Cerebellar nuclear complex (tissue), 1 donor: ENCODE measurements around the gene OR5AU1.
"Not testable (repeated sequence)": the region's sequence is repeated elsewhere in the genome, so short reads cannot be mapped to it uniquely, and the experiment has no call there.

ENCODE experiments used
- DNase-seq, 2 experiments: peaks; one replicate each; lab custom pipeline; 2025; lab: John Stamatoyannopoulos, UW

Gene OR5AU1

DNA sequence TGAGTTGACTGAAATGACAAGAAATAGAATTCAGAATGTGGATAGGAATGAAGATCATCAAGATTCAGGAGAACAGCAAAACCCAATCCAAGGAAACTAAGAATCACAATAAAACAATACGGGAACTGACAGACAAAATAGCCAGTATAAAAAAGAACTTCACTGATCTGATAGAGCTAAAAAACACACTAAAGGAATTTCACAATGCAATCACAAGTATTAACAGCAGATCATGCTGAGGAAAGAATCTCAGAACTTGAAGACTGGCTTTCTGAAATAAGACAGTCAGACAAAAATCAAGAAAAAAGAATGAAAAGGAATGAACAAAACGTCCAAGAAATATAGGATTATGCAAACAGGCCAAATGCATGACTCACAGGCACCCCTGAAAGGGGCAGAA, 15.3 kb upstream of the OR5AU1 start:
- no peak for DNase-seq

DNA sequence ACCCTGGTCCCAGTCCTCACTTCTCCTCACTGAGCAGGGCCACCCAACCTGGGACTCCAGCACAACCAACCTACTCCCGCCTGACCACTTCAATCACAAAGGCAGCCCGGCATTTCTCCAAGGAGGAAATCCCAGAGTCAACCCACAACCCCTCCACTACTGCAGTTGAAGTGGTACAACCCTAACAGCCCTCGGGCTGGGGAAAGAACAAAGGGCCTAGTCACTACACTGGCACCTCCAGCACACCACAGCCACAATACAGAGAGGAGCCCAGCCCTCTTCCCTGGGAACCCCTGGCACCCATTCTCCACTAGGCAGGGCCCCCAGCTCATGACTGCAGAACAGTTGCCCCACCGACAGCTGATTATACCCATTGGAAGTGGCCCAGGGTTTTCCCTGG, 13.7 kb upstream of the OR5AU1 start:
- no peak for DNase-seq

DNA sequence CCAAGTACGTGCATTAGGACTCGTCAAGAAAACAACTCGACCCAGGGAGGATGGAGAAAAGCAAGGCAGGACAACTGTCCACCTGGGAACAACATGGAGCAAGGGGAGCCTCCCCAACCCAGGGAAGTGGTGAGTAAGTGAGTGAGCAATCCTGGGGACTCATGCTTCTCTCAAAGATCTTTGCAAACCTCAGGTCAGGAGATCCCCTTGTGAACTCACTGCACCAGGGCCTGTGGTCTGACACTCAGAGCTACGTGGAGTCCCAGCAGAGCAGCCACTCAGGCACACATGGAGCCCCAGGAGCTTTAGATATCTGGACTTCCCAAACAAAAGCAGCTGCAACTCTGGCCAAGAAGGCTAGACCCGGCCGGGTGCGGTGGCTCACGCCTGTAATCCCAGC, 12.2 kb upstream of the OR5AU1 start:
- no peak for DNase-seq

GRCh38 chr14:21165670-21166069, 9.8 kb upstream of the OR5AU1 start:
- DNase-seq, result not testable (repeated sequence)

GRCh38 chr14:21165002-21165605, 9.2 kb upstream of the OR5AU1 start:
- not testable (repeated sequence) for DNase-seq

DNA sequence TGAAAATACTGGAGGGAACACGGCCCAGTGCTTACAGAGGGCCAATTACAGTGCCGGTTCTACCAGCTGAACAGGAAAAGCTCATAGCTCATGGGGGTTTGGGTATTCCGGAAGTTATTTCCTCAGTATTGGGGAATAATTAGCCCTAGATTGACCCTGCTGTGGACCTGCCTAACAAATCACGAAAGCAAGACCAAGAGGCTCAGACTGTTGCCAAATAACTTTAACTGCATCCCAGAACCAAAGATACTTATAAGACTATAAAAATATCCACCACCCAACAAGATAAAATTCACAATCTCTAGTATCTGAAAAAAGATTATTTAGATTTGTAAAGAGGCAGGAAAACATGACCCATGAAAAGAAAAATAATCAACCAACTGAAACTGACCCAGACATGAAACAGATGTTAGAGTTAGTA, 8.0 kb upstream of the OR5AU1 start:
- DNase-seq, result no peak

- DNase-seq, result no peak
Measured at GRCh38 chr14:21162081-21162480, 6.2 kb upstream of the OR5AU1 start.

DNA sequence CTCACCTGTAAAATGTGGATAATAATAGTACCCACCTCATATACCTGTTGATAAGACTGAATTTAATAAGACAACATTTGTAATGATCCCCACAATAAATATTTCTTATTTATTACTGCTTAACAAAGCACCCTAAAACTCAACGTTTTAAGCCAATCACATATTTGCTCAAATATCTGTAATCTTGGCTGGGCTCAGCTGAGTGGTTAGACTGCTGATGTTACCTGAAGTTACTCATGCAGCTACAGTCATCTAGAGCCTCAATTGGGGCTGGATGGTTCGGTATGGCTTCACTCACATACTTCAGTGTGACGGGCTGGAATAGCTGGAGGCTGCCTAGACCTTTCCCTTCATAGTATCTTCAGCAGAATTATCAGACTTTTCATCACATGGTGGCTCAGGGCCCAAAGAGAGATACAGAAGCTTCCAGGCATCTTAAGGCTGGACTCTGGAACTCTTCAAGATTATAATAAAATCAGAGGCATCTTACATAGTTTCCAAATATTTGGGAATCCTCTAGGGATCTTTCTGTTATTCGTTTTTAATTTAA, 4.3 kb upstream of the OR5AU1 start:
- no peak for DNase-seq

GRCh38 chr14:21158175-21158574, 2.3 kb upstream of the OR5AU1 start:
- DNase-seq, result not testable (repeated sequence)

- DNase-seq, result no peak
Measured at GRCh38 chr14:21149641-21150367, 6.1 kb downstream of the OR5AU1 start.

DNA sequence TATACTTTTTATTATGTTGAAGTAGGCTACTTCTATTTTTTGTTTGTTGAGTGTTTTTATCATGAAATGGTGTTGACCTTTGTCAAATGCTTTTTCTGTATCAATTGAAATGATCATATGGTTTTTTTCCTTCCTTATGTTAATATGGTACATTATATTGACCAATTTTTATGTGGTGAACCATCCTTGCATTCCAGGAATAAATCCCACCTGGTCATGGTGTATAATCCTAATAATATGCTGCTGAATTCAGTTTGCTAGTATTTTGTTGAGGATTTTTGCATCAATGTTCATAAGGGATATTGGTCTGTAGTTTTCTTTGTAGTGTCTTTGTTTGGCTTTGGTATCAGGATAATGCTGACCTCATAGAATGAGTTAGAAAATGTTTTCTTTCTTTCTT, 10.4 kb downstream of the OR5AU1 start:
- DNase-seq, result no peak

DNA sequence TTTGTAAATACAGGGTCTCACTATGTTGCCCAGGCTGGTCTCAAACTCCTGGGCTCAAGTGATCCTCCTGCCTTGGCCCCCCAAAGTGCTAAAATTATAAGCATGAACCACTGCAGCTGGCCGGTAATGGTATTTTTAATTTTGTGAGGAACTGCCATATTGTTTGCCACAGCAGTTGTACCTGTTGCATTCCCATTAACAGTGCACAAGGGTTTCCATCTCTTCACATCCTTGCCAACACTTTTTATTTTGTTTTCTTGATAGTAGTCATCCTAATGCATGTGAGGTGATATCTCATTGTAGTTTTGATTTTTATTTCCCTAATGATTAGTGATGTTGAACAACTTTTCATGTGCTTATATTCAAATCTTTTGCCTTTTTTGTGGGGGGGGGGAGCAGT, 13.5 kb downstream of the OR5AU1 start:
- DNase-seq, result no peak

DNA sequence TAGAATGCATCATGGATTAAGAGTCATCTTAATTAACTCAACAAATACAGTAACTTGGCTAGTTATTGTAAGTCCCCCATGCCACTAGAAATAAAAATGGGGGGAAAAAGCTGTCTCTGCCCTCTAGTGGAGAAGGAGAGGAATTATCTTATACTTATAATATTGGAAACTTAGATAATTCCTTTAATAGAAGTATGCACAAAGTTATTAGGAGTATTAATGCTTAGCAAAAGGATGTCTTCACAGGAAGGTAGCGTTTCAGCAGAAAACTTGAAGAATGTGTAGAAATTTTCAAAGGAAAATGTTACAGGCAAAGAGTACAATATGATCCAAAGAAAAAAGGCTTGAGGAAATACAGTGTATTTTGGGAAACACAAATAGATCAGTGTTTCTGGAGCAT, 19.8 kb downstream of the OR5AU1 start:
- DNase-seq, result no peak

- no peak for DNase-seq
Measured at GRCh38 chr14:21133901-21134300, 22.0 kb downstream of the OR5AU1 start.

DNA sequence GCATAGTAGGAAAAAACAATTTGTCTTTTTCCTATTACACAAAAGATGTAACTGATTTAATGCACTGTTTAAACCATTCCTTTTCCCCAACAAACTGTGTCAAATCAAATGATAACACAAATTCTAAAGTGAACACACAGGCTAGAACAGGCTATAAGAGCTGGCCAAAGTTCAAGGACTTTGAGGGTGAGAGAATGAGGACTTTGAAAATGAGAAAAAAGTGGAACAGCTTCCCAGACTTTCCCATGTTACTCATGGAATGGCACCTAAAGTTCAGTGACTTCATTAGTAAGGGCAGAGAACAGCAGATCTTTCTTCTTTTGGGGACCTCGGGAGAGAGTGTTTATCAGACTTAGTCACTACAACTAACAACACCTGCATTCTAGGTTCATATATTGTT, 32.4 kb downstream of the OR5AU1 start:
- DNase-seq, result no peak

DNA sequence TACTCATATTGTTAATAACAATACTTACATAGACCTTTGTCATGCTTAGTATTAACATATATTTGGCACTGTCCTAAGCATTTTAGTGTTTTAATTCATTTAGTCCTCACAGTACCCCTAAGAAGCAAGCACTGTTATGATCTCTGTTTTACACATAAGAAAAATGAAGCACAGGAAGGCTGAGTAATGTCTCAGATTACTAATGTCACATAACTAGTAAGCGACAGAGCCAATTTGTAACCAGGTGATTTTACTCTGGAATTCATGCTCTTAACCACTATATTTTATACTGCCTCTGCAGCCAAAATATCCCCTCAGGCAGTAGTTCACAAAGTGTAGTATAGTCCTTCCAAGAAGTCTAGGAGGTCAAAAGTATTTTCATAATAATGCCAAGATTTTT, 34.7 kb downstream of the OR5AU1 start:
- DNase-seq, result no peak

- no peak for DNase-seq
Measured at GRCh38 chr14:21120686-21121085, 35.2 kb downstream of the OR5AU1 start.

DNA sequence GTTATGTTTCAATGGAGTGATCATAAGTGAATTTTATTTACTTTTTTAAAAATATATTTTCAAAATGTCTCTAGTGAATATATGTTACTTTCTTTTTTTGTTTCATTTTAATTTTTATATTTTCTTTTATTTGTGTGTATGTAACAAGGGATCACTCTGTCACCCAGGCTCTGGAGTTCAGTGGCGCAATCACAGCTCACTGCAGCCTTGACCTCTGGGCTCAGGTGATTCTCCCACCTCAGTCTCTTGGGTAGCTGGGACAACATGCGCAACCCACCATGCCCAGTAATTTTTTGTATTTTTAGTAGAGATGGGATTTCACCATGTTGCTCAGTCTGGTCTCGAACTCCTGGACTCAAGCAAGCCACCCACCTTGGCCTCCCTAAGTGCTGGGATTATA, 36.9 kb downstream of the OR5AU1 start:
- no peak for DNase-seq

- DNase-seq, result no peak
Measured at GRCh38 chr14:21113369-21113768, 42.5 kb downstream of the OR5AU1 start.

DNA sequence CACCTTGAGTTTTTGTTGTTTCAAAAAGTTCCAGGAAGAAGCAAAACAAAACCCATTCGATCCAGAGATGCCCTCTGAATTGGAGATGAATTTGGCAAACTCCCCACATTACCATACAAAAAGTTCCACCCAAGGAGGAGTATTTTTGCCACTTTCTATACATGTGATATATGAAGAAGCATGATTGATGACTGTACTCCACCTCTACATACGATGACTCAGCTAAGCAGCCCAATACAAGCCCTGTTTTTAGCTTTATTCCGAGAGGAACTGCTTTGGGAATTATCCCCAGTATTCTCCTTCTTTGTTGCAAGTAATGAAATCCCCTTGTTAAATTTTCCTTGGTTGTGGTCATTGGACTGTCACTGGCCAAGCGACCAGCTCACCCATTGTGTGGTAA, 43.6 kb downstream of the OR5AU1 start:
- no peak for DNase-seq

GRCh38 chr14:21109377-21110138, 46.3 kb downstream of the OR5AU1 start:
- DNase-seq, result no peak

- DNase-seq, result no peak
Measured at GRCh38 chr14:21108791-21109190, 47.1 kb downstream of the OR5AU1 start.

GRCh38 chr14:21107283-21107800, 48.5 kb downstream of the OR5AU1 start:
- DNase-seq, result no peak
